ENCODE results near the gene CD300LF. TPM values are rescaled to one million over a fixed set of nuclear protein-coding genes. Genes with fewer than 3 reads are reported as not detected.

Gene CD300LF
- total RNA-seq, 1 donor from 2014 or later = 0.19 TPM

- DNase-seq (ENCODE audit: extremely low spot score, unreplicated experiment) = no peak
- Mint-ChIP-seq H3K36me3 (no peaks in the 10 kb centered on the region), H3K4me1 (ENCODE audit: unreplicated experiment) (no peaks in the 10 kb centered on the region), H3K4me3 (no peak overlapping the region), H3K27ac (no peak overlapping the region), H3K9me3 (no peaks in the 10 kb centered on the region), H3K27me3 (peaks cover 18% of the 10 kb centered on the region)
- TF ChIP-seq CTCF (conservative IDR thresholded peaks at IDR 0.05) = no peak
Measured at GRCh38 chr17:74723891-74724290, 11.2 kb upstream of the CD300LF start.

GRCh38 chr17:74722782-74723181 lies 10.1 kb upstream of the CD300LF start:
- H3K4me3 Mint-ChIP-seq = no peak overlapping the region
- H3K27me3 Mint-ChIP-seq = peaks cover 26% of the 10 kb centered on the region
- DNase-seq (ENCODE audit: extremely low spot score, unreplicated experiment) = no peak
- no peak overlapping the region for H3K27ac Mint-ChIP-seq
- no peaks in the 10 kb centered on the region for H3K36me3 Mint-ChIP-seq
- no peak for TF ChIP-seq CTCF (conservative IDR thresholded peaks at IDR 0.05)
- no peaks in the 10 kb centered on the region for H3K9me3 Mint-ChIP-seq
- no peaks in the 10 kb centered on the region for H3K4me1 Mint-ChIP-seq (ENCODE audit: unreplicated experiment)

- Mint-ChIP-seq H3K4me3 (no peak overlapping the region), H3K9me3 (no peaks in the 10 kb centered on the region), H3K36me3 (no peaks in the 10 kb centered on the region), H3K27ac (no peak overlapping the region), H3K4me1 (ENCODE audit: unreplicated experiment) (no peaks in the 10 kb centered on the region), H3K27me3 (peaks cover 34% of the 10 kb centered on the region)
- no peak for TF ChIP-seq CTCF (conservative IDR thresholded peaks at IDR 0.05)
- DNase-seq (ENCODE audit: extremely low spot score, unreplicated experiment) = no peak
Measured at GRCh38 chr17:74720506-74720905, 7.8 kb upstream of the CD300LF start.

- H3K4me3 Mint-ChIP-seq = no peak overlapping the region
- peaks cover 4% of the 10 kb centered on the region for H3K9me3 Mint-ChIP-seq
- peaks cover 35% of the 10 kb centered on the region for H3K27me3 Mint-ChIP-seq
- no peaks in the 10 kb centered on the region for H3K4me1 Mint-ChIP-seq (ENCODE audit: unreplicated experiment)
- no peaks in the 10 kb centered on the region for H3K36me3 Mint-ChIP-seq
- no peak overlapping the region for H3K27ac Mint-ChIP-seq
- TF ChIP-seq CTCF (conservative IDR thresholded peaks at IDR 0.05) = no peak
- DNase-seq (ENCODE audit: extremely low spot score, unreplicated experiment) = no peak
Measured at GRCh38 chr17:74715144-74715543, 2.4 kb upstream of the CD300LF start.

- DNase-seq (ENCODE audit: extremely low spot score, unreplicated experiment) = no peak
- no peaks in the 10 kb centered on the region for H3K36me3 Mint-ChIP-seq
- H3K4me1 Mint-ChIP-seq (ENCODE audit: unreplicated experiment) = no peaks in the 10 kb centered on the region
- H3K27ac Mint-ChIP-seq = no peak overlapping the region
- H3K9me3 Mint-ChIP-seq = peaks cover 4% of the 10 kb centered on the region
- no peak overlapping the region for H3K4me3 Mint-ChIP-seq
- peaks cover 24% of the 10 kb centered on the region for H3K27me3 Mint-ChIP-seq
- TF ChIP-seq CTCF (conservative IDR thresholded peaks at IDR 0.05) = no peak
Measured at GRCh38 chr17:74713171-74713755, 540 bp upstream of the CD300LF start.

GRCh38 chr17:74712301-74712700 lies 422 bp downstream of the CD300LF start:
- Mint-ChIP-seq H3K36me3 (no peaks in the 10 kb centered on the region), H3K9me3 (peaks cover 4% of the 10 kb centered on the region), H3K4me1 (ENCODE audit: unreplicated experiment) (no peaks in the 10 kb centered on the region), H3K27ac (no peak overlapping the region), H3K27me3 (peaks cover 20% of the 10 kb centered on the region), H3K4me3 (no peak overlapping the region)
- no peak for DNase-seq (ENCODE audit: extremely low spot score, unreplicated experiment)
- TF ChIP-seq CTCF (conservative IDR thresholded peaks at IDR 0.05) = no peak

Data from type B pancreatic cell (in vitro differentiated cells).